ENCODE data around the gene ANGPTL8.

ANGPTL8 gene

DNA sequence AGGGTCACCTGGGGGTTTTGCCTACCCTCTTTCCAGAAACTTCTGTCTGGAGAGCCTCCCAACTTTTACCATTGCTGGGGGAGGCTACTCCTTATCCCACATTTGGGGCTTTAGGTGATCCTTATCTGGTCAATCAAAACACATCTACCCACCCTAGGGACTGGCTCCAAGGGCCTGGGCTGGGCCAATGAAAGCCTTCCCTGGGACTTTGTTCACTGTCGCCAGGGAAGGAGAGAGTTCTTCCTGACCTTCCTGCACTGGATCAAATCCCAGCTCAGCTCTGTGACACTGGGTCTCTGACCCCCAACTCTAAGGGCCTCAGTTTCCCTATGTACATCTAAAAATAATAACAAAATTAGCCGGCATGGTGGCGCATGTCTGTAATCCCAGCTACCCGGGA, 11.8 kb downstream of the ANGPTL8 start:
- Mint-ChIP-seq H3K4me3 (no peak overlapping the region), H3K4me1 (no peaks in the 10 kb centered on the region), H3K9me3 (no peaks in the 10 kb centered on the region), H3K27ac (no peak overlapping the region), H3K27me3 (peaks cover 5 to 21% of the 10 kb centered on the region in 2 donors), H3K36me3 (peaks cover 0 to 4% of the 10 kb centered on the region in 2 donors)
- DNase-seq (no peak), ATAC-seq (replicated peaks) (no peak)

DNA sequence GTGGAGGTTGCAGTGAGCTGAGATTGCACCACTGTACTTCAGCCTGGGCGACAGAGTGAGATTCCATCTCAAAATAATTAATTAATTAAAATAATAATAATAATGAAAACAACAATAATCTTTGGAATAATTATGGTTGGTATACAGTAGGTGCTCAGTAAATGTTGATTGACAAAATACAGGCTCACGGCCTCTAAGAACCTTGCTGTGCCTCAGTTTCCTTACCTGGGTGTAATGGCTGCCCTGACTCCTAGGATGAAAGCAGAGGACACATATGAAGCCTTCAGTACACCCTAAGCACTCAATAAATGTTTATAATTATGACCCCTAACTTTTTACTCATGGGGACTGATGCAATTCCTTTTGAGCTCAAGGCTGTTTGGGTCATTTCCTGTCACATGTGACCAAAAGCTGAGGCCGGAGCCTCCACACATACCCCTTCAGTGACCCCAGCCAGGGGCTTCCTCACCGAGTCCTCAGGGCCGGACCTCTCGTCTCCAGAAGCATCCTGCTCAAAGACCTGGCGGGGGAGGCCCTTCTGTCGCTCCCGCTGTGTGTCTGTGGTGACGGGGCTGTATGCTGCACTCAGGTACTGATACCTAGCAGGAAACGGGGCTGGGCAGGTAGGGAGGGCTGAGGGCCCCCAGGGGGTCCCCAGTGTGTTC, 12.4 kb downstream of the ANGPTL8 start:
- H3K4me3 Mint-ChIP-seq, result no peak overlapping the region
- no peaks in the 10 kb centered on the region for H3K4me1 Mint-ChIP-seq
- DNase-seq, result no peak
- H3K27ac Mint-ChIP-seq, result no peak overlapping the region
- no peaks in the 10 kb centered on the region for H3K9me3 Mint-ChIP-seq
- ATAC-seq (replicated peaks), result no peak
- peaks cover 1 to 17% of the 10 kb centered on the region in 2 donors for H3K27me3 Mint-ChIP-seq
- peaks cover 0 to under 1% of the 10 kb centered on the region in 2 donors for H3K36me3 Mint-ChIP-seq

DNA sequence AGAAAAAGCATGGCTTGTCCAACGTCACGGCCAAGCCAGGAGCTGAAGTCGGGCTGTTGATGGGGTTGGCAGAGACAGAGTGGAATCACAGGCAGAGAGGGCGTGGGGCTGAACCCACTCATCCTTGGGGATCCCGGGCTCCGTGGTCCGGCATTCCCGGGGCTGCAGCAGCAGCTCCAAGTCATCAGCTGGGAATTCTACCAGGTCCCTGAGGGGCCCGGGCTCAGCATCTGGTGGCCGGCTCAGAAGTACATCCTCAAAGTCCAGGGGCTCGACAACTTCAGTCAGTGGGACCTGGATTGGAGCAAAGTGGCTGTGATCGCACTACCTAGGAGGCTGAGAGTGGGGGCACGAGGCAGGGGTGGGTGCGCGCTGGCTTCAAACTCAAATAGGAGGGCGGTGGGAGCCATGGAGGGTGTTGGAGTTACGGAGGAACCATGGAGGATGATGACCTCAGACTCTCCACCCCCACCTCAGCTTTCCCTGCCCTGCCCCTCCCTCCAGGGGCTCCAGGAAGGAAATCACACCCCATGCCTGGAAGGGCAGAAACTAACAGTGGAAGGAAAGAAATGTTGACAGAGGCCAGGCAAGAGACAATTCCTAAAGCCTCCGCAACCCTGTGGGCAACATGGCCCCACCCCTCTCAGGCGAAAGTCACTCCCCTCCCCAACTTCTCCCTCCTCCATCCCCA, 13.4 kb downstream of the ANGPTL8 start:
- H3K27ac Mint-ChIP-seq, result no peak overlapping the region
- H3K36me3 Mint-ChIP-seq, result no peaks in the 10 kb centered on the region
- peaks cover 0 to 17% of the 10 kb centered on the region in 2 donors for H3K27me3 Mint-ChIP-seq
- no peak overlapping the region for H3K4me3 Mint-ChIP-seq
- ATAC-seq (replicated peaks) (no peak), DNase-seq (no peak)
- H3K4me1 Mint-ChIP-seq, result peaks cover 0 to under 1% of the 10 kb centered on the region in 2 donors
- no peaks in the 10 kb centered on the region for H3K9me3 Mint-ChIP-seq

DNA sequence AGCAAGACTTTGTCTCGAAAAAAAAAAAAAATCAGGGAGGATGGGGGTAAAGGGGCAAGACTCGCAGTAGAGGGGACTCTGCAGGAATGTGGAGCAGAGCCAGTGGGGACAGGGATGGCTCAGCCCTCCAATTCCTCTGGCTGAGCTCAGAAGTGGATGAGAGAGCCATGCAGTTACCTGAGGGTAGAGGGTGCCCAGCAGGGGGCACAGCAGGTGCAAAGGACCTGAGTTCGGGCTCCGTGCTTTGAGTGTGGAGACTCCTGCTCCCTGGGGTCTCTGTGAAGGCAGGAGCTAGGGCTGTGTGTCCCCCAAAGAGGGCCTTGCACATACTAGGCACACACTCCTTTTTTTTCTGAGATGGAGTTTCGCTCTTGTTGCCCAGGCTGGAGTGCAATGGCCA, 15.2 kb downstream of the ANGPTL8 start:
- Mint-ChIP-seq H3K36me3 (no peaks in the 10 kb centered on the region), H3K9me3 (no peaks in the 10 kb centered on the region), H3K4me3 (no peak overlapping the region), H3K4me1 (peaks cover 3 to 4% of the 10 kb centered on the region in 2 donors), H3K27ac (no peak overlapping the region), H3K27me3 (peaks cover 0 to 20% of the 10 kb centered on the region in 2 donors)
- ATAC-seq (replicated peaks), result no peak
- DNase-seq, result no peak

DNA sequence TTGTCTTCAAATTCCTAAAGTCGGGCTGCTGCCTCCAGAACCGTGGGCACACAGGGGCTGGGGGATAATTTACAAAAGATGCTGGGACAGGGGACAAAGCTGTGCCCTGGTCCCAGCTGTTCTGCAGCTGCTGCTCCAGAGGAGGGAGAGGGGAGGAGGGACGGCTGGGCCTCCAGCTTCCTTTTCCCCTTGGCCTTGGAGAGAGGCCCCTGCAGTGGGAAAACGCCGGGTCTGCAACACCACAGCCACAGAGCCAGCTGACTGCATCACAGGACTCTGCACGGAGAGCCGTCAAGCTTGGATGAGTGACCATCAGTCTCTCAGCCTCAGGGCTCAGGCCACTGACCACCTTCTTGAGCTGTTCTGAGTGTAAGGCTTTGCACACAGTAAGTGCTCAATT, 16.8 kb downstream of the ANGPTL8 start:
- Mint-ChIP-seq H3K27me3 (peaks cover 4 to 33% of the 10 kb centered on the region in 2 donors), H3K4me3 (no peak overlapping the region), H3K27ac (no peak overlapping the region), H3K9me3 (no peaks in the 10 kb centered on the region), H3K4me1 (peaks cover 3 to 4% of the 10 kb centered on the region in 2 donors), H3K36me3 (no peaks in the 10 kb centered on the region)
- ATAC-seq (replicated peaks) (no peak), DNase-seq (no peak)

DNA sequence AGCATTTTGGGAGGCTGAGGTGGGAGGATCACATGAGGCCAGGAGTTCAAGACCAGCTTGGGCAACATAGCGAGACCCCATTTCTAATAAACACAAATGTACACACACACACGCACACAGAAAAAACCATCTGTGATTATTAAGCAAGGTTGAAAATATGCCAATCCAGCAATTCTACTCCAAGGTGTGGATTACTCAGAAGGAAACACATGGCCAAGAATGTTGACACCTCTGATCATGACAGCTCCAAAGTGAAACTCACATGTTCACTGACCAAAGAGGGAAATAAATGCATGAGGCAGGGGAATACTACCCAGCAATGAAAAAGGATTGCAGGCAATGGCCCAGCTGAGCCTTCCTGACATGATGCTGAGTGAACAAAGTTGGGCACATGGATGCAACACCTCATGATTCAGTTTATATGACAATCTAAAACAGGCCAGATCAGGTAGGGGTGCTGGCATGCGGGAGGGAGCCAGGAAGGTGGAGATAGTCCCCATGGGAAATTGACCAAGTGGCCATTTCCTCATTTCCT, 18.5 kb downstream of the ANGPTL8 start:
- Mint-ChIP-seq H3K4me3 (no peak overlapping the region), H3K27ac (no peak overlapping the region)
- ATAC-seq (replicated peaks), result no peak

GRCh38 chr19:11260996-11261395, 21.6 kb downstream of the ANGPTL8 start:
- peaks cover 37 to 61% of the 10 kb centered on the region in 2 donors for H3K27me3 Mint-ChIP-seq
- peaks cover 3 to 8% of the 10 kb centered on the region in 2 donors for H3K4me1 Mint-ChIP-seq
- H3K4me3 Mint-ChIP-seq, result peak overlapping the region; percentile 1 to 47
- DNase-seq, result no peak
- ATAC-seq (replicated peaks), result no peak
- H3K9me3 Mint-ChIP-seq, result no peaks in the 10 kb centered on the region
- H3K36me3 Mint-ChIP-seq, result no peaks in the 10 kb centered on the region
- H3K27ac Mint-ChIP-seq, result no peak overlapping the region

More for the DNA sequence above, 18.5 kb downstream of the ANGPTL8 start:
- no peak for DNase-seq
- Mint-ChIP-seq H3K9me3 (no peaks in the 10 kb centered on the region), H3K4me1 (peaks cover 3 to 8% of the 10 kb centered on the region in 2 donors), H3K36me3 (no peaks in the 10 kb centered on the region), H3K27me3 (peaks cover 12 to 40% of the 10 kb centered on the region in 2 donors)

- H3K4me3 Mint-ChIP-seq, result peak overlapping the region; percentile 75 to 82
- ATAC-seq (replicated peaks) (no peak), DNase-seq (no peak)
- no peak overlapping the region for H3K27ac Mint-ChIP-seq
- H3K9me3 Mint-ChIP-seq, result no peaks in the 10 kb centered on the region
- H3K4me1 Mint-ChIP-seq, result peaks cover 3 to 8% of the 10 kb centered on the region in 2 donors
- H3K27me3 Mint-ChIP-seq, result peaks cover 37 to 64% of the 10 kb centered on the region in 2 donors
- no peaks in the 10 kb centered on the region for H3K36me3 Mint-ChIP-seq
Measured at GRCh38 chr19:11261431-11261970, 22.1 kb downstream of the ANGPTL8 start.

- ATAC-seq (replicated peaks) (peak; percentile 73), DNase-seq (no peak)
- H3K4me3 Mint-ChIP-seq, result peak within 1 kb of the TSS; percentile 75 to 82
- no peaks in the 10 kb centered on the region for H3K36me3 Mint-ChIP-seq
- no peaks in the 10 kb centered on the region for H3K9me3 Mint-ChIP-seq
- H3K27me3 Mint-ChIP-seq, result peaks cover 39 to 67% of the 10 kb centered on the region in 2 donors
- no peak within 1 kb of the TSS for H3K27ac Mint-ChIP-seq
- H3K4me1 Mint-ChIP-seq, result peaks cover 3 to 8% of the 10 kb centered on the region in 2 donors
Measured at GRCh38 chr19:11261971-11262839, 22.8 kb downstream of the ANGPTL8 start, which contains the start of gene DOCK6. DOCK6 (minus strand) TSS chr19:11262524; CDS start chr19:11262440, 84 bp downstream.

- ATAC-seq (replicated peaks) (no peak), DNase-seq (no peak)
- H3K36me3 Mint-ChIP-seq, result no peaks in the 10 kb centered on the region
- H3K27ac Mint-ChIP-seq, result no peak overlapping the region
- no peaks in the 10 kb centered on the region for H3K9me3 Mint-ChIP-seq
- H3K4me3 Mint-ChIP-seq, result peak overlapping the region; percentile 32 to 37
- H3K4me1 Mint-ChIP-seq, result peaks cover 2 to 4% of the 10 kb centered on the region in 2 donors
- peaks cover 51 to 77% of the 10 kb centered on the region in 2 donors for H3K27me3 Mint-ChIP-seq
Measured at GRCh38 chr19:11263726-11264125, 24.3 kb downstream of the ANGPTL8 start.

- ATAC-seq (replicated peaks) (no peak), DNase-seq (no peak)
- peaks cover 2 to 4% of the 10 kb centered on the region in 2 donors for H3K4me1 Mint-ChIP-seq
- no peak overlapping the region for H3K4me3 Mint-ChIP-seq
- no peaks in the 10 kb centered on the region for H3K36me3 Mint-ChIP-seq
- no peaks in the 10 kb centered on the region for H3K9me3 Mint-ChIP-seq
- peaks cover 55 to 80% of the 10 kb centered on the region in 2 donors for H3K27me3 Mint-ChIP-seq
- no peak overlapping the region for H3K27ac Mint-ChIP-seq
Measured at GRCh38 chr19:11264452-11265176, 25.2 kb downstream of the ANGPTL8 start.

DNA sequence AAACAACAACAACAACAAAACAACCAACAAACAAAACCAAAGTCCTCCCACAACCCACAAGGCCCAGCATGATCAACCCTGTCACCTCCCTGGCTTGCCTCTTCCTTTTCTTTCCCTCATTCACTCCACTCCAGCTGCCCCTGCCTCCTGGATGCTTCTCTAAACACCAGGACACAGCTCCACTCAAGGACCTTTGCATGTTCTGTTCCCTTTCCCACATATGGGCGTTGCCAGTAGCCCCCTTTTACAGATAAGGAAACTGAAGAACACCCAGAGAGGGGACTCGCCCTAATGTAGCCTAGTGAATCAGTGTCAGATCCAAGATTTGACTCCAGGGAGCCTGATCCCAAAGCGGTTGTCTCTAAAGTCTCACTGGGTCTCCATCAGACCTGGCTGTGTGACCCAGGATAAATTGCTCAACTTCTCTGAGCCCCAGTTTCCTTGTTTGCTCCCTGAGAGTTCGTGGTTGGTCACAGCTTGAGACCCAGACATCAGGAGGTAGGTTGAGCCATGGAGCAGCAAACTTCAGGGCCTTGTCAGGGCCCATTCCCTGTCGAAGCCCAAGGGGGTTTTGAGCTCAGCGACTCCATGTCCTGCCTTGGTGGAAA, 25.9 kb downstream of the ANGPTL8 start:
- Mint-ChIP-seq H3K4me1 (peaks cover 2 to 4% of the 10 kb centered on the region in 2 donors), H3K27me3 (peaks cover 55 to 75% of the 10 kb centered on the region in 2 donors), H3K36me3 (no peaks in the 10 kb centered on the region), H3K27ac (peak overlapping the region; percentile 67), H3K9me3 (no peaks in the 10 kb centered on the region), H3K4me3 (no peak overlapping the region)
- DNase-seq (no peak), ATAC-seq (replicated peaks) (no peak)

GRCh38 chr19:11265785-11266236, 26.4 kb downstream of the ANGPTL8 start:
- no peak for DNase-seq
- H3K27me3 Mint-ChIP-seq, result peaks cover 55 to 71% of the 10 kb centered on the region in 2 donors
- no peak overlapping the region for H3K27ac Mint-ChIP-seq
- H3K9me3 Mint-ChIP-seq, result no peaks in the 10 kb centered on the region
- H3K4me1 Mint-ChIP-seq, result peaks cover 2 to 4% of the 10 kb centered on the region in 2 donors
- no peaks in the 10 kb centered on the region for H3K36me3 Mint-ChIP-seq
- ATAC-seq (replicated peaks), result no peak
- H3K4me3 Mint-ChIP-seq, result no peak overlapping the region
